Prostate gland (tissue), 2 donors: ENCODE measurements around the gene ZNF345. TPM values are rescaled to one million over a fixed set of nuclear protein-coding genes. Genes with fewer than 3 reads are reported as not detected.
A peak's percentile ranks its signal among the peaks of the same experiment; 100 is the strongest.

Experiments used
- DNase-seq: peaks from one replicate; pipeline ENCODE4 v3.0.0-alpha.2; 2019; ENCODE audit warnings: low spot score
- H3K27ac ChIP-seq, 2 donors: fragments of 200-600 bp; sonication (generic); 2 replicates each; pipeline ENCODE4 v1.5.1; 2017 to 2019
- H3K27me3 ChIP-seq: fragments of 200-600 bp; sonication (generic); replicated peaks from 2 replicates; pipeline ENCODE4 v1.5.1; 2019; ENCODE audit not compliant: insufficient read depth
- H3K36me3 ChIP-seq, 2 donors: fragments of 200-600 bp; sonication (generic); 1 replicate in 1 of 2; 2 replicates in 1 of 2; pipeline versions ENCODE4 v1.5.1 to v1.8.1; 2017 to 2019
- H3K4me1 ChIP-seq: fragments of 200-600 bp; sonication (generic); replicated peaks from 2 replicates; pipeline ENCODE4 v1.5.1; 2019
- H3K4me3 ChIP-seq, 2 donors: fragments of 200-600 bp; sonication (generic); 2 replicates each; pipeline ENCODE4 v1.5.1; 2017 to 2019
- H3K9me3 ChIP-seq: fragments of 200-600 bp; sonication (generic); 2 replicates; pipeline ENCODE4 v1.5.1; 2017
- CTCF ChIP-seq, 4 experiments: fragments of 200-600 bp in 2 of 4; fragments of 450-650 bp in 2 of 4; sonication (generic) in 2 of 4; IDR thresholded peaks; 1 replicate in 3 of 4; 2 replicates in 1 of 4; pipeline ENCODE4 v1.5.1; 2016 to 2019; ENCODE audit warnings: antibody characterized with exemption in 4 of 4, mild to moderate bottlenecking in 2 of 4, moderate library complexity in 2 of 4
- POLR2A ChIP-seq: fragments of 450-650 bp; IDR thresholded peaks from one replicate; pipeline ENCODE4 v1.6.1; 2016; ENCODE audit warnings: antibody characterized with exemption, mild to moderate bottlenecking
- POLR2AphosphoS5 ChIP-seq: sonication (generic); formaldehyde crosslinking; IDR thresholded peaks from one replicate; pipeline ENCODE4 v1.6.1; 2017; ENCODE audit warnings: antibody characterized with exemption
- WGBS: methylation state at CpG from one replicate; pipeline ENCODE4 v1.1.5; 2018; 5-methylcytosine and 5-hydroxymethylcytosine counted together
- intact Hi-C: fragments of 100-400 bp; cut with DNase I; formaldehyde crosslinking; loops from one replicate; pipeline ENCODE4 v1.14.2; 2022
- total RNA-seq, 2 donors: library from RNA; depleted of rRNA; stranded (reverse); fragments of >200 nt; gene quantifications; one replicate each; pipeline ENCODE4 v1.1.0, GENCODE V29; 2016

ZNF345 gene
- total RNA-seq, 2 donors from 2014 or later = 4.1 to 12.6 TPM

GRCh38 chr19:36833430-36833829 lies 17.2 kb upstream of the ZNF345 start:
- whole genome bisulfite sequencing = 99% methylated on average over 2 of the region's 2 CpGs
- H3K27me3 ChIP-seq = no peaks in the 10 kb centered on the region
- no peak for DNase-seq
- no peak overlapping the region for H3K27ac ChIP-seq
- intact Hi-C loops = no loop called here
- peaks cover 9% of the 10 kb centered on the region for H3K9me3 ChIP-seq
- H3K4me3 ChIP-seq = no peak overlapping the region
- H3K36me3 ChIP-seq = peaks cover 0 to 19% of the 10 kb centered on the region in 2 donors
- TF ChIP-seq POLR2A (no peak), POLR2AphosphoS5 (no peak), CTCF (IDR thresholded peaks at IDR 0.05) (no peak)
- no peaks in the 10 kb centered on the region for H3K4me1 ChIP-seq

- DNase-seq = no peak
- Histone ChIP-seq H3K4me1 (no peaks in the 10 kb centered on the region), H3K27ac (peak overlapping the region; percentile 84 to 87), H3K9me3 (no peaks in the 10 kb centered on the region), H3K27me3 (no peaks in the 10 kb centered on the region), H3K36me3 (peaks cover 0 to 9% of the 10 kb centered on the region in 2 donors), H3K4me3 (peak overlapping the region; percentile 68 to 69)
- 26% methylated on average over 8 of the region's 8 CpGs for WGBS
- intact Hi-C loops = no loop called here
- TF ChIP-seq POLR2AphosphoS5 = no peak
- TF ChIP-seq CTCF (IDR thresholded peaks at IDR 0.05) = no peak
- TF ChIP-seq POLR2A = no peak
These were observed 13.3 kb upstream of the ZNF345 start for GRCh38 chr19:36837176-36837905.

- peak within 1 kb of the TSS; percentile 84 to 87 for H3K27ac ChIP-seq
- intact Hi-C loops = no loop called here
- peak within 1 kb of the TSS; percentile 68 to 69 for H3K4me3 ChIP-seq
- no peaks in the 10 kb centered on the region for H3K4me1 ChIP-seq
- peaks cover 0 to under 1% of the 10 kb centered on the region in 2 donors for H3K36me3 ChIP-seq
- DNase-seq = peak; percentile 90
- no peaks in the 10 kb centered on the region for H3K9me3 ChIP-seq
- H3K27me3 ChIP-seq = no peaks in the 10 kb centered on the region
- TF ChIP-seq CTCF (IDR thresholded peaks at IDR 0.05) (no peak), POLR2AphosphoS5 (peak; percentile 85), POLR2A (peak; percentile 12)
- WGBS = under 1% methylated on average over 49 of the region's 56 CpGs
These were observed 12.5 kb upstream of the ZNF345 start, which contains the start of gene ZNF790 for GRCh38 chr19:36837906-36838783. Gene ZNF790, minus strand, starts transcription at chr19:36838387. Its CDS starts 12,768 bp downstream, at chr19:36825619.

GRCh38 chr19:36838784-36839324 lies 11.8 kb upstream of the ZNF345 start:
- no peak for DNase-seq
- Histone ChIP-seq H3K27ac (peak overlapping the region; percentile 84 to 87), H3K9me3 (no peaks in the 10 kb centered on the region), H3K27me3 (no peaks in the 10 kb centered on the region), H3K4me1 (no peaks in the 10 kb centered on the region), H3K36me3 (no peaks in the 10 kb centered on the region), H3K4me3 (peak overlapping the region; percentile 68 to 69)
- no peak for TF ChIP-seq CTCF (IDR thresholded peaks at IDR 0.05)
- TF ChIP-seq POLR2AphosphoS5 = no peak
- no peak for TF ChIP-seq POLR2A
- WGBS = 18% methylated on average over 12 of the region's 12 CpGs
- intact Hi-C loops = no loop called here
